ENCODE data around the gene PSEN2. TPM values are rescaled to one million over a fixed set of nuclear protein-coding genes. Genes with fewer than 3 reads are reported as not detected.
A peak's percentile ranks its signal among the peaks of the same experiment; 100 is the strongest.

Gene PSEN2
- total and polyA plus RNA-seq, 9 of the 15 experiments (the other 6 are each of a cell fraction or from before 2014, with no cell fraction given), result 2.3 to 21.5 (median 13.7) TPM

DNA sequence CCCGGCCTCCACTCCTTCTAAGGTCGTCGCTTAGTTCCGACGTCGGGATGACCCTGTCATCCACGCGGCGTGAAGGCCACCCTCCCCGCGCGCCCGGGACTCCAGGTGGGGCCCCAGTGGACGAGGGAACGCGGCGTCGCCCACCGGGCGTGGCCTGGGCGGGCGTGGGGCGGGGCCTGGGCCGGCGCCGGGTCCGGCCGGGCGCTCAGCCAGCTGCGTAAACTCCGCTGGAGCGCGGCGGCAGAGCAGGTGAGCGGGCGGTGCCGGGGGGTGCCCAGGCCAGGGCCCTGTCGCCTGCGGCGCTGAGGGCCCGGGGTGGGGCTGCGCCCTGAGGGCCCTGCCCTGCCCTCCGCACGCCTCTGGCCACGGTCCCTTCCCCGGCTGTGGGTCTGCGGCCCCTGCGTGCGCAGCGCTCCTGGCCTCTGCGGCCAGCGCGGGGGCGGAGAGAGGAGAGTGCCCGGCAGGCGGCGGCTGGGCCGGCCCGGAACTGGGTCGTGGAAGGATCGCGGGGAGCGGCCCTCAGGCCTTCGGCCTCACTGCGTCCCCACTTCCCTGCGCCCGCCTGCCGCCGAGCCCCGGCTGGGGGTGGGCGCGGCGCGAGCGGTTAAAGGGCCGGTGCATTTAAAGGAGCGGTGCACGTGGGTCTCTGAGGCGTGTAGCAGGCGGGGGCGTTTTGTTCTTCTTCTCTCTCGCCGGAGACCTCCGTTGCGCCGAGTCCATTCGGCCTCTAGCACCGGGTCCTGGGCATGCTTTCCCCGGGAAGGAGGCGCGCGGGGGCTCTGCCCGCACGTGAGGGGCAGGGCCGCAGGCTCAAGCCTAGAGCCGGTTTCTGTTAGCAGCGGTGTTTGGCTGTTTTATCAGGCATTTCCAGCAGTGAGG is at the start of gene PSEN2 (continued):
- TF ChIP-seq BRCA1 (IDR thresholded peaks at IDR 0.05) (no peak), BRCA1 (CRISPR knock-in tag; IDR thresholded peaks at IDR 0.05) (no peak), PHTF2 (CRISPR knock-in tag; IDR thresholded peaks at IDR 0.05) (no peak), BHLHE40 (IDR thresholded peaks at IDR 0.05; ENCODE audit: low read length) (peak; percentile 92), GATAD2B (IDR thresholded peaks at IDR 0.05; ENCODE audit: borderline replicate concordance) (peak; percentile 99), MAZ (CRISPR knock-in tag; conservative IDR thresholded peaks at IDR 0.05 in 1 of 2, IDR thresholded peaks at IDR 0.05 in 1 of 2) (peak; percentile 75 to 93; a peak in 3 of 4 replicates), SMARCA5 (IDR thresholded peaks at IDR 0.05) (no peak), GABPA (tag; conservative IDR thresholded peaks at IDR 0.05; ENCODE audit: low read depth) (peak; percentile 48; the same call in 1 of the 2 replicates), MBD2 (IDR thresholded peaks at IDR 0.05; ENCODE audit: borderline replicate concordance, low read depth) (no peak), WHSC1 (IDR thresholded peaks at IDR 0.05; ENCODE audit: low read length) (no peak), NEUROD1 (IDR thresholded peaks at IDR 0.05; ENCODE audit: borderline replicate concordance, low read depth, low read length, partially characterized antibody) (no peak), RCOR1 (IDR thresholded peaks at IDR 0.05; ENCODE audit: borderline replicate concordance in 1 of 2, low read depth in 2 of 2, low read length in 2 of 2) (no peak), YY1 (IDR thresholded peaks at IDR 0.05; ENCODE audit: borderline replicate concordance in 1 of 3, control insufficient read depth in 1 of 3, extremely low read depth in 1 of 3, insufficient read depth in 3 of 3, insufficient read length in 1 of 3, insufficient replicate concordance in 2 of 3, low read depth in 1 of 3, low read length in 2 of 3) (peak in 1 of 3 experiments; percentile 23), KDM5B (IDR thresholded peaks at IDR 0.05; ENCODE audit: insufficient replicate concordance, low read depth, low read length) (peak; percentile 37)
- TF ChIP-seq, protein P1, sequence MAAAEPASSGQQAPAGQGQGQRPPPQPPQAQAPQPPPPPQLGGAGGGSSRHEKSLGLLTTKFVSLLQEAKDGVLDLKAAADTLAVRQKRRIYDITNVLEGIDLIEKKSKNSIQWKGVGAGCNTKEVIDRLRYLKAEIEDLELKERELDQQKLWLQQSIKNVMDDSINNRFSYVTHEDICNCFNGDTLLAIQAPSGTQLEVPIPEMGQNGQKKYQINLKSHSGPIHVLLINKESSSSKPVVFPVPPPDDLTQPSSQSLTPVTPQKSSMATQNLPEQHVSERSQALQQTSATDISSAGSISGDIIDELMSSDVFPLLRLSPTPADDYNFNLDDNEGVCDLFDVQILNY (CRISPR knock-in tag; IDR thresholded peaks at IDR 0.05), result no peak
- TF ChIP-seq, protein P2, sequence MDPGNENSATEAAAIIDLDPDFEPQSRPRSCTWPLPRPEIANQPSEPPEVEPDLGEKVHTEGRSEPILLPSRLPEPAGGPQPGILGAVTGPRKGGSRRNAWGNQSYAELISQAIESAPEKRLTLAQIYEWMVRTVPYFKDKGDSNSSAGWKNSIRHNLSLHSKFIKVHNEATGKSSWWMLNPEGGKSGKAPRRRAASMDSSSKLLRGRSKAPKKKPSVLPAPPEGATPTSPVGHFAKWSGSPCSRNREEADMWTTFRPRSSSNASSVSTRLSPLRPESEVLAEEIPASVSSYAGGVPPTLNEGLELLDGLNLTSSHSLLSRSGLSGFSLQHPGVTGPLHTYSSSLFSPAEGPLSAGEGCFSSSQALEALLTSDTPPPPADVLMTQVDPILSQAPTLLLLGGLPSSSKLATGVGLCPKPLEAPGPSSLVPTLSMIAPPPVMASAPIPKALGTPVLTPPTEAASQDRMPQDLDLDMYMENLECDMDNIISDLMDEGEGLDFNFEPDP (CRISPR knock-in tag; IDR thresholded peaks at IDR 0.05), result no peak
- TF ChIP-seq, protein P3, sequence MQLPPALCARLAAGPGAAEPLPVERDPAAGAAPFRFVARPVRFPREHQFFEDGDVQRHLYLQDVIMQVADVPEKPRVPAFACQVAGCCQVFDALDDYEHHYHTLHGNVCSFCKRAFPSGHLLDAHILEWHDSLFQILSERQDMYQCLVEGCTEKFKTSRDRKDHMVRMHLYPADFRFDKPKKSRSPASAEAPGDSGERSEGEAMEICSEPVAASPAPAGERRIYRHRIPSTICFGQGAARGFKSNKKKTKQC (CRISPR knock-in tag; IDR thresholded peaks at IDR 0.05), result no peak
- TF ChIP-seq, protein P4, sequence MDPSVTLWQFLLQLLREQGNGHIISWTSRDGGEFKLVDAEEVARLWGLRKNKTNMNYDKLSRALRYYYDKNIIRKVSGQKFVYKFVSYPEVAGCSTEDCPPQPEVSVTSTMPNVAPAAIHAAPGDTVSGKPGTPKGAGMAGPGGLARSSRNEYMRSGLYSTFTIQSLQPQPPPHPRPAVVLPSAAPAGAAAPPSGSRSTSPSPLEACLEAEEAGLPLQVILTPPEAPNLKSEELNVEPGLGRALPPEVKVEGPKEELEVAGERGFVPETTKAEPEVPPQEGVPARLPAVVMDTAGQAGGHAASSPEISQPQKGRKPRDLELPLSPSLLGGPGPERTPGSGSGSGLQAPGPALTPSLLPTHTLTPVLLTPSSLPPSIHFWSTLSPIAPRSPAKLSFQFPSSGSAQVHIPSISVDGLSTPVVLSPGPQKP (CRISPR knock-in tag; IDR thresholded peaks at IDR 0.05), result no peak
- TF ChIP-seq, protein P5, sequence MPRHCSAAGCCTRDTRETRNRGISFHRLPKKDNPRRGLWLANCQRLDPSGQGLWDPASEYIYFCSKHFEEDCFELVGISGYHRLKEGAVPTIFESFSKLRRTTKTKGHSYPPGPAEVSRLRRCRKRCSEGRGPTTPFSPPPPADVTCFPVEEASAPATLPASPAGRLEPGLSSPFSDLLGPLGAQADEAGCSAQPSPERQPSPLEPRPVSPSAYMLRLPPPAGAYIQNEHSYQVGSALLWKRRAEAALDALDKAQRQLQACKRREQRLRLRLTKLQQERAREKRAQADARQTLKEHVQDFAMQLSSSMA (CRISPR knock-in tag; IDR thresholded peaks at IDR 0.05), result 0 out of 2 replicates have a peak, but pooled peaks have one; percentile 43
- TF ChIP-seq, protein P6, sequence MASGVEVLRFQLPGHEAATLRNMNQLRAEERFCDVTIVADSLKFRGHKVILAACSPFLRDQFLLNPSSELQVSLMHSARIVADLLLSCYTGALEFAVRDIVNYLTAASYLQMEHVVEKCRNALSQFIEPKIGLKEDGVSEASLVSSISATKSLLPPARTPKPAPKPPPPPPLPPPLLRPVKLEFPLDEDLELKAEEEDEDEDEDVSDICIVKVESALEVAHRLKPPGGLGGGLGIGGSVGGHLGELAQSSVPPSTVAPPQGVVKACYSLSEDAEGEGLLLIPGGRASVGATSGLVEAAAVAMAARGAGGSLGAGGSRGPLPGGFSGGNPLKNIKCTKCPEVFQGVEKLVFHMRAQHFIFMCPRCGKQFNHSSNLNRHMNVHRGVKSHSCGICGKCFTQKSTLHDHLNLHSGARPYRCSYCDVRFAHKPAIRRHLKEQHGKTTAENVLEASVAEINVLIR (CRISPR knock-in tag; IDR thresholded peaks at IDR 0.05), result peak; percentile 61; the same call in 1 of the 2 replicates
